Uterus (tissue), 4 donors: ENCODE results near the gene ABCB6. TPM values are rescaled to one million over a fixed set of nuclear protein-coding genes. Genes with fewer than 3 reads are reported as not detected.
A peak's percentile ranks its signal among the peaks of the same experiment; 100 is the strongest.

ENCODE experiments used
- DNase-seq, 2 donors: peaks; one replicate each; pipeline ENCODE4 v3.0.0-alpha.2; 2019 to 2020
- H3K27ac ChIP-seq, 2 donors: fragments of 200-600 bp; sonication (generic); 1 replicate in 1 of 2; 2 replicates in 1 of 2; pipeline ENCODE4 v1.5.1; 2016 to 2018
- H3K27me3 ChIP-seq, 2 donors: fragments of 200-600 bp; sonication (generic); one replicate each; pipeline ENCODE4 v1.5.1; 2018 to 2019; ENCODE audit warnings: control low read depth in 1 of 2
- H3K36me3 ChIP-seq, 2 donors: fragments of 200-600 bp; sonication (generic); one replicate each; pipeline ENCODE4 v1.5.1; 2019; ENCODE audit warnings: control low read depth in 1 of 2
- H3K4me1 ChIP-seq, 2 donors: fragments of 200-600 bp; sonication (generic); one replicate each; pipeline ENCODE4 v1.5.1; 2018 to 2019; ENCODE audit warnings: control low read depth in 1 of 2
- H3K4me3 ChIP-seq, 2 donors: fragments of 200-600 bp; sonication (generic); 1 replicate in 1 of 2; 2 replicates in 1 of 2; pipeline ENCODE4 v1.5.1; 2018 to 2019; ENCODE audit warnings: mild to moderate bottlenecking in 1 of 2
- H3K9me3 ChIP-seq, 2 donors: fragments of 200-600 bp; sonication (generic); one replicate each; pipeline ENCODE4 v1.5.1; 2019; ENCODE audit warnings: control low read depth in 1 of 2
- CTCF ChIP-seq, 4 experiments: fragments of 200-600 bp in 2 of 4; fragments of 450-650 bp in 2 of 4; sonication (generic) in 2 of 4; IDR thresholded peaks; one replicate each; pipeline ENCODE4 v1.5.1; 2016 to 2019; ENCODE audit warnings: antibody characterized with exemption in 4 of 4, mild to moderate bottlenecking in 2 of 4, moderate library complexity in 1 of 4
- POLR2A ChIP-seq, 2 donors: fragments of 450-650 bp; IDR thresholded peaks; one replicate each; pipeline ENCODE4 v1.6.1; 2016; ENCODE audit warnings: antibody characterized with exemption in 2 of 2, mild to moderate bottlenecking in 1 of 2, moderate library complexity in 1 of 2
- intact Hi-C: fragments of 100-400 bp; cut with DNase I; formaldehyde crosslinking; loops from one replicate; pipeline ENCODE4 v1.15.1; 2023; ENCODE audit warnings: low total_unique reads
- total RNA-seq, 4 donors: library from RNA; depleted of rRNA in 3 of 4; stranded (reverse); fragments of >200 nt in 3 of 4; gene quantifications; one replicate each; pipeline versions ENCODE4 v1.1.0 to v1.2.4, GENCODE V29; 2014 to 2023
- donor health status: DM: yes; HTN: yes; CAD: no.

Gene ABCB6
- total RNA-seq, 4 donors from 2014 or later, result 7.1 to 37.6 (median 27.7) TPM

- Histone ChIP-seq H3K9me3 (no peaks in the 10 kb centered on the region), H3K4me3 (no peak overlapping the region), H3K36me3 (no peaks in the 10 kb centered on the region), H3K4me1 (peaks cover 0 to 4% of the 10 kb centered on the region in 2 donors), H3K27me3 (no peaks in the 10 kb centered on the region), H3K27ac (no peak overlapping the region)
- TF ChIP-seq CTCF (IDR thresholded peaks at IDR 0.05) (no peak), POLR2A (IDR thresholded peaks at IDR 0.05) (no peak)
- no peak for DNase-seq
- intact Hi-C loops, result loop anchor here (5.0 kb wide), 1 partner anchor 134 kb away; no protein-coding TSS in a partner anchor
These were observed 55.6 kb downstream of the ABCB6 start for GRCh38 chr2:219163156-219163555.

GRCh38 chr2:219161097-219161496 lies 57.7 kb downstream of the ABCB6 start:
- Histone ChIP-seq H3K27ac (peak overlapping the region; percentile 94 to 98), H3K27me3 (no peaks in the 10 kb centered on the region), H3K4me3 (peak overlapping the region; percentile 77 to 94), H3K36me3 (no peaks in the 10 kb centered on the region), H3K4me1 (peaks cover 0 to 4% of the 10 kb centered on the region in 2 donors), H3K9me3 (no peaks in the 10 kb centered on the region)
- DNase-seq, result no peak
- intact Hi-C loops, result loop anchor here (5.0 kb wide), 1 partner anchor 136 kb away; no protein-coding TSS in a partner anchor
- TF ChIP-seq POLR2A (IDR thresholded peaks at IDR 0.05), result no peak
- TF ChIP-seq CTCF (IDR thresholded peaks at IDR 0.05), result no peak

DNA sequence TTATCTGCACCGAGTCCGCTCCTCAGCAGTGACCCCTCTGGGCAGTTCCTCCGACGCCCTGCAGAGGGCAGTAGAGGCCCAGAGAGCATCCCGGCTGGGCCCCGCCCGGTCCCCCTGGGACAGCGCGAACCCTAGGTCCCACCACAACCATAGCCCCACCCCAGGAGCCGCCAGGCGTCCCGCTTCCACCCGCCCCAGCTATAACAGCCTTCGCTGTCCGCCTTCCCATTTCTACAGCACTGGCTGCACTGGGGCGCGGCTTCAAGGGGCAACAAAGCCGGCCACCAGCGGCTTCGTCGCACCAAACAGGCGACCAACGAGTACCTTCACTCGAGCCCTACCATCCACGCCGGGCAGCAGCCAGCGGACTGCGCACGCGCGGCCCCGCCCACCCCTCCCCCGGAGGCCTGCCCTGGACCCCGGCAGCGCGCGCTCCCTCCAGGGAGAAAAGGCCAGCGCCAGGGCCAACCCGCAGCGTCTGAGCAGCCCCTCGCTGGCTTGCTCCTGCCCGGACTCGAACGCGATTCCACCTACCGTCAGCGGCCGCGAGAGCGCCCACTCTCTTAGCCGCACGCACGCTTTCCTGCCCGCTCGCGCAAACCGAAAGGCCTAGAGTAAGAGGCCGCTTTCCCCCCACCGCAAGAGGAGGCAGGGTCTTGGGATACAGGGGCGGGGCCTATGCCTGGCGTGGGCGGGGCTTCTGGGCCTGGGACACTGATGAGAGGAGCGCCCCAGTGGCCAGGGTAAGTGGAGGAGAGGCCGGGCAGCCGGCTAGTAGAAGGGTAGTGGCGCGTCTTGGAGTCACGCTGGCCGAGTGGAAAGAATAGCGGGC lies 58.4 kb downstream of the ABCB6 start, which contains the start of gene NHEJ1:
Gene NHEJ1 (minus strand): TSS at position 630 of the 832 bp plus-strand sequence. CDS start 2,453 bp downstream, outside the sequence.
- no peaks in the 10 kb centered on the region for H3K9me3 ChIP-seq

More for the DNA sequence above, 58.4 kb downstream of the ABCB6 start, which contains the start of gene NHEJ1:
- DNase-seq, result peak; percentile 98 to 99
- Histone ChIP-seq H3K27ac (peak within 1 kb of the TSS; percentile 94 to 98), H3K36me3 (no peaks in the 10 kb centered on the region), H3K4me1 (peaks cover 0 to 4% of the 10 kb centered on the region in 2 donors), H3K27me3 (no peaks in the 10 kb centered on the region), H3K4me3 (peak within 1 kb of the TSS; percentile 77 to 94)
- TF ChIP-seq POLR2A (IDR thresholded peaks at IDR 0.05) (peak; percentile 31 to 69), CTCF (IDR thresholded peaks at IDR 0.05) (peak; percentile 97 to 100 (median 98))
- intact Hi-C loops, result loop anchor here (5.0 kb wide), 1 partner anchor 137 kb away; no protein-coding TSS in a partner anchor

Other genes with a start within 250 kb of the ABCB6 start
- not detected for gene FEV, start 233.8 kb downstream of the ABCB6 start, total RNA-seq
- not detected for gene CRYBA2, start 225.5 kb downstream of the ABCB6 start, total RNA-seq
- 1 to 10 TPM in 3 of 4 donors, under 1 TPM in 1; 0.21 to 3.5 (median 1.9) TPM for gene CFAP65, start 177.4 kb downstream of the ABCB6 start, total RNA-seq
- under 1 TPM in 1 of 4 donors, not detected in 3; 0.83 TPM for gene IHH, start 158.0 kb downstream of the ABCB6 start, total RNA-seq
- gene NHEJ1, start 58.1 kb downstream of the ABCB6 start, total RNA-seq, result 100 to 1,000 TPM in 1 of 4 donors, 10 to 100 TPM in 3; 15.0 to 162 (median 18.1) TPM
- gene SLC23A3, start 48.9 kb downstream of the ABCB6 start, total RNA-seq, result 1 to 10 TPM in 2 of 4 donors, under 1 TPM in 1, not detected in 1; 0.26 to 8.1 (median 1.8) TPM
- 10 to 100 TPM in 3 of 4 donors, 1 to 10 TPM in 1; 3.1 to 56.2 (median 35.8) TPM for gene CNPPD1, start 42.0 kb downstream of the ABCB6 start, total RNA-seq
- 100 to 1,000 TPM in 1 of 4 donors, 10 to 100 TPM in 3; 18.2 to 216 (median 74.9) TPM for gene RETREG2, start 40.7 kb downstream of the ABCB6 start, total RNA-seq
- 100 to 1,000 TPM in 1 of 4 donors, 10 to 100 TPM in 3; 21.7 to 212 (median 45.2) TPM for gene ZFAND2B, start 12.2 kb downstream of the ABCB6 start, total RNA-seq
- 10 to 100 TPM; 21.5 to 53.5 (median 45.9) TPM for gene ATG9A, start 10.7 kb upstream of the ABCB6 start, total RNA-seq
- gene ANKZF1, start 10.8 kb upstream of the ABCB6 start, total RNA-seq, result 10 to 100 TPM; 31.8 to 57.6 (median 38.7) TPM
- gene GLB1L, start 26.5 kb upstream of the ABCB6 start, total RNA-seq, result 10 to 100 TPM in 2 of 4 donors, 1 to 10 TPM in 2; 8.2 to 20.7 (median 10.9) TPM
- gene STK16, start 26.5 kb upstream of the ABCB6 start, total RNA-seq, result 10 to 100 TPM in 3 of 4 donors, 1 to 10 TPM in 1; 4.1 to 55.6 (median 18.0) TPM
- under 1 TPM in 2 of 4 donors, not detected in 2; 0.43 to 0.83 TPM for gene TUBA4B, start 34.3 kb upstream of the ABCB6 start, total RNA-seq
- gene TUBA4A, start 35.0 kb upstream of the ABCB6 start, total RNA-seq, result 10 to 100 TPM in 2 of 4 donors, 1 to 10 TPM in 2; 3.7 to 32.3 (median 7.3) TPM
- gene DNAJB2, start 60.4 kb upstream of the ABCB6 start, total RNA-seq, result 10 to 100 TPM; 32.1 to 92.1 (median 69.1) TPM
- gene PTPRN, start 90.4 kb upstream of the ABCB6 start, total RNA-seq, result under 1 TPM in 2 of 4 donors, not detected in 2; 0.21 to 0.55 TPM
- not detected for gene RESP18, start 113.8 kb upstream of the ABCB6 start, total RNA-seq
- gene DNPEP, start 169.0 kb upstream of the ABCB6 start, total RNA-seq, result 10 to 100 TPM; 35.9 to 93.7 (median 47.5) TPM
- gene DES, start 199.4 kb upstream of the ABCB6 start, total RNA-seq, result 1,000 to 10,000 TPM in 2 of 4 donors, 100 to 1,000 TPM in 2; 578 to 3,551 (median 1,628) TPM
- 100 to 1,000 TPM in 1 of 4 donors, 10 to 100 TPM in 3; 22.9 to 318 (median 36.1) TPM for gene SPEG, start 215.9 kb upstream of the ABCB6 start, total RNA-seq